Lower lobe of right lung (tissue), 2 donors: ENCODE data around the gene C6orf15. TPM values are rescaled to one million over a fixed set of nuclear protein-coding genes. Genes with fewer than 3 reads are reported as not detected.

Experiments used
- ATAC-seq, 2 donors: fragments of 200-7000 bp; cut with Tn5 transposase; one replicate each; pipeline ENCODE4 v1.9.1; 2020 to 2022; ENCODE audit warnings: mild to moderate bottlenecking in 2 of 2, moderate library complexity in 2 of 2
- DNase-seq: peaks from one replicate; pipeline ENCODE4 v3.0.0-alpha.2; 2020
- H3K27ac ChIP-seq: fragments of 200-600 bp; one replicate; pipeline ENCODE4 v1.8.0; 2022
- H3K27me3 ChIP-seq: fragments of 200-600 bp; one replicate; pipeline ENCODE4 v1.8.0; 2022; ENCODE audit warnings: low read depth
- H3K36me3 ChIP-seq: fragments of 200-600 bp; one replicate; pipeline ENCODE4 v1.8.0; 2022; ENCODE audit warnings: mild to moderate bottlenecking
- H3K4me1 ChIP-seq: fragments of 200-600 bp; one replicate; pipeline ENCODE4 v1.8.0; 2022
- H3K4me3 ChIP-seq: fragments of 200-600 bp; one replicate; pipeline ENCODE4 v1.8.0; 2022; ENCODE audit warnings: mild to moderate bottlenecking
- H3K9me3 ChIP-seq: fragments of 200-600 bp; one replicate; pipeline ENCODE4 v1.8.0; 2022
- CTCF ChIP-seq: fragments of 200-600 bp; IDR thresholded peaks from one replicate; pipeline ENCODE4 v1.8.0; 2022; ENCODE audit warnings: antibody characterized with exemption, mild to moderate bottlenecking
- intact Hi-C: fragments of 100-400 bp; cut with DNase I; formaldehyde crosslinking; loops from one replicate; pipeline ENCODE4 v1.11.0; 2022
- total RNA-seq: library from RNA; stranded (reverse); fragmentation: NEBNext Ultra II Directional; extraction: Animal tissue kit (Norgen Biotek cat#: 25700); gene quantifications from one replicate; pipeline ENCODE4 v1.2.1, GENCODE V29; 2021
- donor health status: DM: no; HTN: yes; CAD: no; lungs with severe emphysema.

C6orf15 gene
- total RNA-seq, 1 donor from 2014 or later, result not detected

DNA sequence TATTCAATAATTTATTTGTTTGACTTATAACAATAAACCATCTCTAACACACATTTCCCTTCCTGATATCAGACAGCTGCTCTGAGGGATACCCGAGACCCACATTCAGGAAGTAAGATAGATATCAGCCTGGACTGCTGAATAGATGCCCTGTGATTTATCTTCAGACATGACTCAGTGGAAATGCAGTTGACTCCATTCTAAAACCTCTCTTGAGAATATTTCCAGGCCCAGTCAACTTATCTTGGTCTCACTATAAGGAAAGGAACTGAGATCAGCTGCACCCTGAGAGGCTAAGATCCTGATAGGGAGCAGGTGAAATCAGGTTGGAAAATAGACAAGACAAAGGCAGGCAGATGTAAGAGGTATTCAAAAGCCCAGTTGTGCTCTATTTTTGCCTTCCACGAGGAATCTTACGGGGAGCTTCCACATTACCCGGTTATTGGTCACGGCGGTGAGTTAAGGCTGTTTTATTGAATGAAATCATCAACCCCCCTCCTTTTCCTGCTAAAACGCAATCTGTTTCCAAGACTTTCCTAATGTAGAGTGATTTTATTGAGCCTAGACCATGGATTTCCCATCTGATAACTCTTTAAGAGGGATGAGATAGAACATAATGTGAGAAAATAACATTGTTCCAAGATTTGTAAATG, 25.5 kb downstream of the C6orf15 start:
- peak in 1 of 2 donors; percentile 53 for ATAC-seq
- TF ChIP-seq CTCF, result no peak
- H3K9me3 ChIP-seq, result no peaks in the 10 kb centered on the region
- no peaks in the 10 kb centered on the region for H3K36me3 ChIP-seq
- H3K4me1 ChIP-seq, result peaks cover 10% of the 10 kb centered on the region
- H3K4me3 ChIP-seq, result no peak overlapping the region
- no peak overlapping the region for H3K27ac ChIP-seq
- intact Hi-C loops, result no loop called here
- no peak for DNase-seq
- H3K27me3 ChIP-seq, result no peaks in the 10 kb centered on the region

DNA sequence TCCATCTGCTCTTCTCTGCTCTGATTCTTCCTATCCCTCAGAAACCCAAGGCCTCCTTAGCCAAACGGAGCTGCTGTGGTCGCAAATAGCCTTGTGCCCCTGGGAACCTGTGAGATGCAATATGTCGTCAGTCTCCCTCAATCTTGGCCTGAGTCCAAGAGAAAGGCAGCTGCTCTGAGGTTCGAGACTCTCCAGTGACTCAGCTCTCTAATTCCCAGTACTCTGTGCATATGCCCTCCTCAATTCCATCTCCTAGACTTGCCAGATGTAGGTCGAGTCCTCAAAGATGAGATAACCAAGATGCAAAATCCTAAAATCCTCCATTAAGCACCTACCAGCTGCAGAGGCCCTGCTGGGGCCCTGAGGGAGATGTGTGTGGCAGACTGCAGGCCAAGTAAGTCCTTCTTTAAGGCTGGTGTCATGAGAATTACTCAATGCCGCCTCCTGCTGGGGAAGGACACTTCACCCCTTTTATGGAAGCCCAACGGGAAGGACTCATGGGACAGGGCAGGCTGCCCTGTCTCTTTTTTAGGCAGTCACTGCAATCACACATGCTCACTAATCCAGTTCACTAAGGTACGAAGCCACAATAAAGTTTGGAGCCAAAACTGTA, 28.5 kb downstream of the C6orf15 start:
- intact Hi-C loops, result no loop called here
- DNase-seq (no peak), ATAC-seq (no peak)
- no peak overlapping the region for H3K4me3 ChIP-seq
- no peaks in the 10 kb centered on the region for H3K9me3 ChIP-seq
- no peaks in the 10 kb centered on the region for H3K36me3 ChIP-seq
- peak; percentile 43 for TF ChIP-seq CTCF
- H3K27me3 ChIP-seq, result no peaks in the 10 kb centered on the region
- peaks cover 19% of the 10 kb centered on the region for H3K4me1 ChIP-seq
- no peak overlapping the region for H3K27ac ChIP-seq

DNA sequence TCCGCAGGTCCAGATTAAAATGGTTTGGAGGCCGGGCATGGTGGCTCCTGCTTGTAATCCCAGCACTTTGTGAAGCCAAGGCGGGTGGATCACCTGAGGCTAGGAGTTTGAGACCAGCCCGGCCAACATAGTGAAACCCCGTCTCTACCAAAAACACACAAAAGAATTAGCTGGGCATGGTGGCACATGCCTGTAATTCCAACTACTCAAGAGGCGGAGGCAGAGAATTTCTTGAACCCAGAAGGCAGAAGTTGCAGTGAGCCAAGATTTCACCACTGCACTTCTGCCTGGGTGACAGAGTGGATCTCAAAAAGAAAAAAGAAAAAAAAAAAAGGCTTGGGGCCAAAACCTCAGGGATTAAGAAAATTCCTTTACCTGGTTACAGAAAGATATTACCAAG, 30.5 kb downstream of the C6orf15 start:
- DNase-seq (no peak), ATAC-seq (no peak)
- H3K36me3 ChIP-seq, result no peaks in the 10 kb centered on the region
- H3K4me3 ChIP-seq, result no peak overlapping the region
- no peak for TF ChIP-seq CTCF
- intact Hi-C loops, result no loop called here
- H3K9me3 ChIP-seq, result no peaks in the 10 kb centered on the region
- no peak overlapping the region for H3K27ac ChIP-seq
- peaks cover 8% of the 10 kb centered on the region for H3K4me1 ChIP-seq
- no peaks in the 10 kb centered on the region for H3K27me3 ChIP-seq

DNA sequence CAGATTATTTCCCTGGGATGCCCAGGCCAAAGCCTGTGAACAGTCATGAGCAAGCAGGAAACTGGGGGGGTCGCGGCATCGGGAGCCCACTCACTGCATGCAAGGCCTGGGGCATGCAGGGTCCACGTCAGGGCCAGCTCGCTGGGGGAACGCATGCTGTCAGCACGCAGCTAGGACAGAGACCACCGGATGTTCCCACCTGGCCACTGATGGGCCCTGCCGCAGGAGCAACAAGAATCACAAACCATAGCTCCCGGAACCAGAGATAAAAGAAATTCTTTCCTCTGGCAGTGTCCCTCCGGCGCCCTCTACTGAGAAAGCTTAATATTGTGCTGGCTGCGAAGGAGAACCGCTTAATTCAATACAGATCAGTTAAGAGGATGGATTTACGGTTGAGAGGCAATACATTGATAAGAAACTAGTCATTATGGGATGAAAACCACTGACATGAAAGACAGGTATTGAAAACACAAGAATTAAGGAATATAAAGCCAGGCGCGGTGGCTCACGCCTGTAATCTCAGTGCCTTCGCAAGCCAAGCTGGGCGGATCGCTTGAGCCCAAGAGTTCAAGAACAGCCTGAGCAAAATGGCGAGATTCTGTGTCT, 32.6 kb downstream of the C6orf15 start:
- Histone ChIP-seq H3K4me1 (peaks cover 8% of the 10 kb centered on the region), H3K9me3 (no peaks in the 10 kb centered on the region), H3K27ac (no peak overlapping the region), H3K27me3 (no peaks in the 10 kb centered on the region), H3K36me3 (no peaks in the 10 kb centered on the region), H3K4me3 (peak overlapping the region; percentile 22)
- intact Hi-C loops, result loop anchor here (10.0 kb wide), 1 partner anchor 165 kb away; the partner anchor contains the start of gene VARS2
- peak; percentile 83 for TF ChIP-seq CTCF
- DNase-seq (peak; percentile 63), ATAC-seq (peak; percentile 82 to 87)

- Histone ChIP-seq H3K4me1 (peaks cover 17% of the 10 kb centered on the region), H3K27ac (no peak overlapping the region), H3K36me3 (no peaks in the 10 kb centered on the region), H3K4me3 (no peak overlapping the region), H3K9me3 (no peaks in the 10 kb centered on the region), H3K27me3 (no peaks in the 10 kb centered on the region)
- no peak for ATAC-seq
- DNase-seq, result no peak
- intact Hi-C loops, result loop anchor here (10.0 kb wide), 1 partner anchor 162 kb away; the partner anchor contains the start of gene VARS2
- TF ChIP-seq CTCF, result no peak
These were observed 35.8 kb downstream of the C6orf15 start for GRCh38 chr6:31076611-31077010.
